GM18907 (cell line): ENCODE measurements around the gene TUBA1C.

ENCODE experiments used
- ATAC-seq: cut with Tn5 transposase; IDR thresholded peaks from one replicate; pipeline ENCODE4 v1.9.1; 2021; ENCODE audit warnings: mild to moderate bottlenecking, moderate library complexity; ENCODE audit not compliant: unreplicated experiment

Gene TUBA1C

GRCh38 chr12:49264873-49265792 is at the start of gene TUBA1C:
TSS of gene TUBA1C (plus strand) at chr12:49265082. CDS start at chr12:49265182, 100 bp downstream.
- ATAC-seq: peak; percentile 86

- no peak for ATAC-seq
Observed at GRCh38 chr12:49219417-49220026, 45.4 kb upstream of the TUBA1C start.

- no peak for ATAC-seq
Observed at GRCh38 chr12:49220972-49221371, 43.9 kb upstream of the TUBA1C start.

GRCh38 chr12:49223122-49223521 is 41.8 kb upstream of the TUBA1C start:
- no peak for ATAC-seq

GRCh38 chr12:49223590-49224369 is 41.1 kb upstream of the TUBA1C start:
- ATAC-seq: no peak

- no peak for ATAC-seq
Observed at GRCh38 chr12:49225576-49226166, 39.2 kb upstream of the TUBA1C start.

- no peak for ATAC-seq
Observed at GRCh38 chr12:49227713-49228112, 37.2 kb upstream of the TUBA1C start.

GRCh38 chr12:49228653-49229052 is 36.2 kb upstream of the TUBA1C start:
- ATAC-seq: no peak

GRCh38 chr12:49230176-49230804 is 34.6 kb upstream of the TUBA1C start:
- ATAC-seq: no peak

GRCh38 chr12:49230805-49231194 is 34.1 kb upstream of the TUBA1C start:
- ATAC-seq: no peak

GRCh38 chr12:49231878-49232655 is 32.8 kb upstream of the TUBA1C start:
- no peak for ATAC-seq

GRCh38 chr12:49232940-49233841 is 31.7 kb upstream of the TUBA1C start:
- ATAC-seq: no peak

- ATAC-seq: no peak
Observed at GRCh38 chr12:49233842-49234526, 30.9 kb upstream of the TUBA1C start.

- ATAC-seq: no peak
Observed at GRCh38 chr12:49236423-49236822, 28.5 kb upstream of the TUBA1C start.

GRCh38 chr12:49243631-49244030 is 21.3 kb upstream of the TUBA1C start:
- no peak for ATAC-seq

- ATAC-seq: no peak
Observed at GRCh38 chr12:49244176-49244575, 20.7 kb upstream of the TUBA1C start.

GRCh38 chr12:49251357-49251756 is 13.5 kb upstream of the TUBA1C start:
- ATAC-seq: no peak

- no peak for ATAC-seq
Observed at GRCh38 chr12:49253033-49253623, 11.8 kb upstream of the TUBA1C start.
